Limb (tissue), 2 donors: ENCODE results near the gene SRM.
"Not testable (repeated sequence)": the region's sequence is repeated elsewhere in the genome, so short reads cannot be mapped to it uniquely, and the experiment has no call there.

Experiments
- DNase-seq, 2 donors: peaks; one replicate each; pipeline ENCODE4 v3.0.0-alpha.2; 2016; ENCODE audit errors: extremely low spot score in 2 of 2

SRM gene

DNA sequence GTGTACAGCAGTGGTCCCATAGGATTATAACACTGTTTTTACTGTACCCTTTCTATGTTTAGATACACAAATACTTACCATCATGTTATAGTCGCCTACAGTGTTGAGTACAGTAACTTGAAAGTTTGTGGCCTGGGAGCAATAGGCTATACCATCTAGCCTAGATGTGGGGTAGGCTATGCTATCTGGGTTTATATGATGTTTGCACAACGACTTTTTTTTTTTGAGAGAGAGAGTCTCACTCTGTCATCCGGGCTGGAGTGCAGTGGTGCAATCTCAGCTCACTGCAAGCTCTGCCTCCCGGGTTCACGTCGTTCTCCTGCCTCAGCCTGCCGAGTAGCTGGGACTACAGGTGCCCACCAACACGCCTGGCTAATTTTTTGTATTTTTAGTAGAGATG is 40.5 kb downstream of the SRM start:
- not testable (repeated sequence) for DNase-seq

GRCh38 chr1:11013160-11013531 is 46.7 kb downstream of the SRM start:
- no peak for DNase-seq

GRCh38 chr1:11012260-11013159 is 47.3 kb downstream of the SRM start, which contains the start of gene TARDBP:
TSS of gene TARDBP (plus strand) at chr1:11012654. CDS start at chr1:11013728, 1,074 bp downstream.
- DNase-seq, result peak; percentile 93 to 97
